GM18909 (cell line): ENCODE measurements around the gene ENPP4.
"Not testable (repeated sequence)": the region's sequence is repeated elsewhere in the genome, so short reads cannot be mapped to it uniquely, and the experiment has no call there.

ENCODE experiments used
- ATAC-seq: cut with Tn5 transposase; IDR thresholded peaks from one replicate; pipeline ENCODE4 v1.9.1; 2021; ENCODE audit warnings: mild to moderate bottlenecking; ENCODE audit not compliant: unreplicated experiment, poor library complexity

The ENPP4 gene

DNA sequence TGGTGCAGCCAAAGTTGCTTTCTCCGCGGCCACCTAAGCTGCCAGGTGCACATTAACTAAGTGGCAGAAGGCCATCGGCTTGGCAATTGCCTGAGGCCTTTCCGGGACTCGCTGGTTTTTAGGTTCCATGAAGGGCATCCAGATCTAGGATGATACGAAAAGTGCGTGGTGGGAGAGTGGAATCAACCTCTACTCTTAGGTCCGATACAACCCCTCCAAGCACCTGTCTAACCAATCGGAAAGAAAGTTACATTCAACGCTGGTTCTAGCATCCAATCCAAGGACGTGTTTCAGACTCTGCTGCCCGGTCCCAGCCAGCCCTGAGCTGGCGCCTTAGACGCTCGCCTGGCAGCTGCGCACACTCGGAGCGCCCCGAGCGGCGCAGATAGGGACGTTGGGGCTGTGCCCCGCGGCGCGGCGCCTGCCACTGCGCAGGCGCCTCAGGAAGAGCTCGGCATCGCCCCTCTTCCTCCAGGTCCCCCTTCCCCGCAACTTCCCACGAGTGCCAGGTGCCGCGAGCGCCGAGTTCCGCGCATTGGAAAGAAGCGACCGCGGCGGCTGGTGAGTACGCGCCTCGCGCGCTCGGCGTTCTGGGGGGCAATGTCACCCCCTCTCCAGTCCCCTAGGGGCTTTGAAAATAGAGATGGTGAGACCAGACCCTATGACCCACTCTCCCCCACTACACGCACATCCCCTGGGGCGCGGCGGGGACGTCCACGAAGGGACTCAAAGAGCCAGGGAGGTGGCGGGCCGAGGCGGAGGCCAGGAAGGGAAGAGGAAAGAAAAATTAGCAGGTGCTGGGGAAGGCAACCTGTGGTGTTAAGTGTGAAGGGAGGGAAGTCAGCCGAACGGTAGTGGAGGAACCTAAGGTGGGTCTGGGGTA, at the start of gene ENPP4:
ENPP4 (plus strand) TSS at position 361 of the 883 bp plus-strand sequence. CDS start 9,595 bp downstream, outside the sequence.
- peak; percentile 97 for ATAC-seq

DNA sequence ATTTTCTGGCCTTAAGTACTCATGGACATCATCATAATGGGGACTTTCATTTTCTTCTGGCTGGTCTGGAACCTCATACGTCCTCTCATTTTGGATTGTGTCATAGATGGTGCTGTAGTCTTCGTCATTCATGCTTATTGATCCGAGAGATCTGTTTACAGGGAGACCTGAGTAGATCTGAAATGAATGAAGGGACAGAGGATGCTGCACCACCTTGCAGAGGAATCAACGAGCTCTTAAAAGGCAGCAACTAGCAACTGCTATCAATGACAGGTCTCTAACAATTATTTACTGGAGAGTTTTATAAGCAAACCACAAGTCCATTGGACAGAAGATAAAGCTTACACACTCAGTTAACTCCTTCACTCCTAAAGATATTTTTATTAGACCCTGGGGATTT, 49.7 kb upstream of the ENPP4 start:
- ATAC-seq = no peak

DNA sequence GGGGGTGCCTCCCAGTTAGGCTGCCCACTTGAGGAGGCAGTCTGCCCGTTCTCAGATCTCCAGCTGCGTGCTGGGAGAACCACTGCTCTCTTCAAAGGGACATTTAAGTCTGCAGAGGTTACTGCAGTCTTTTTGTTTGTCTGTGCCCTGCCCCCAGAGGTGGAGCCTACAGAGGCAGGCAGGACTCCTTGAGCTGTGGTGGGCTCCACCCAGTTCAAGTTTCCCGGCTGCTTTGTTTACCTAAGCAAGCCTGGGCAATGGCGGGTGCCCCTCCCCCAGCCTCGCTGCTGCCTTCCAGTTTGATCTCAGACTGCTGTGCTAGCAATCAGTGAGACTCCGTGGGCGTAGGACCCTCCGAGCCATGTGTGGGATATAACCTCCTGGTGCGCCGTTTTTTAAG, 44.1 kb upstream of the ENPP4 start:
- not testable (repeated sequence) for ATAC-seq

DNA sequence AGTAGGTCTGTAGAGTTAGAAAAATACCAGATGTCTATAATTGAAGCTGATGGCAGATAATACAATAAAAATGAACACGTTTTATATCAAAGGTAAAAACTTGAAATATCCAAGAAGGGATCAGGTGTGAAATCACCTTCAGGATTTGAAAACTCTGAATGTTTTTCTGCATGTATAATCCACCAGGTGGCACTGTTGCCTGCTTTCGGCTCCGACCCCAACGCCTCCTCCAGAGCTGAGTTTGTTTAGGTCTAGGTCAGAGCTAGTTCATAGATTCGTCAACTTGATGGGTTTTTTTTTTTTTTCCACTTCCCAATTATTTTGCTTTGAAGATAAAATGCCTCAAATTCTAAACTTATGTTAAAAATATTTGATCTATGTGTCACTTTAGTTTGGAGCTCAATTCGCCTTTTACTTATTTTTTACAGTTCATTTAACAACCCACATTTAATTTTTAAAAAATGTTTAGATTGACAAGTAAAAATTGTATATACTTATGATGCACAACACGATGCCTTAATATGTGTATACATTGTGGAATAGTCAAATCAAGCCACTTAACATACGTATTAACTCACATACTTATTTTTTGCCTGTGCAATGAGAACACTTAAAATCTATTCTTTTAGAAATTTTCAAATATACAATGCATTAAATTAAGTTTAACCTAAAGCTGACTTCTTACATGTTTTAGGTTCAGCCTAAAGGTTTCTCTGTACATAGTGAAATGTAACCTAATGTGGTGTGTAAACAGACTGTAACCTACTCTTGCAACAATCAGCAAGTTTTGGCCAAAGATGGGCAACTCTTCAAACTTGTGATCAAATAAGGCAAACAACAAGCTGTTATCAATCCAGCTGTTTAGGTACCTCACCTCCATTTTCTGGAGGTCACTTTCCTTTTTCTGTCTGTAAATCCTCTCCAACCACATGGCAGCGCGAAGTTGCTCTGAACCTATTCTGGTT, 39.4 kb upstream of the ENPP4 start:
- ATAC-seq = peak; percentile 74

DNA sequence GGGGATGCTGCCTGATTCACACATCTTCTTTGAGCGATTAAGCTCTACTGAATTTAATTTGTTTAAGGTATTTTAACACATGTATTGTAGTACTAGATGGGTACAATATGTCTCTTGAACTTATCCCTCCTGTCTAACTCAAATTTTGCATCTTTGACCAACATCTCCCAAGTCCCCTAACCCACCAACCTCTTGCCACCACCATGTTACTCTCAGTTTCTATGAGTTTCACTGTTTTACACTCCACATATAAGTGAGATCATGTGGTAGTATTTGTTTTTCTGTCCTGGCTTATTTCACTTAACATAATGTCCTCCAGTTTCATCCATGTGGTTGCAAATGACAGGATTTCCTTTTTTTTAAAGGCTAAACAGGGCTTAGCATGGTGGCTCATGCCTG, 38.7 kb upstream of the ENPP4 start:
- no peak for ATAC-seq

DNA sequence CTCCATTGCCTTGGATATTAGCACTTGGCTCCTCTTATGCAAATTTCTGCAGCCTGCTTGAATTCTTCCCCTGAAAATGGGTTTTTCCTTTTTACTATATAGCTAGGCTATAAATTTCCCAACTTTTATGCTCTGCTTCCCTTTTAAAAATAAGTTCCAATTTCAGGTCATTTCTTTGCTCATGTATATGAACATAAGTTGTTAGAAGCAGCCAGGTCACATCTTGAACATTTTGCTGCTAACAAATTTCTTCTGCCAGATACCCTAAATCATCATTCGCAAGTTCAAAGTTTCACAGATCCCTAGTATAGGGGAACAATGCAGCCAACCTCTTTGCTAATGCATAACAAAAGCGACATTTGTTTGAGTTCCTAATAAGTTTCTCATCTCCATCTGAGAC, 34.5 kb upstream of the ENPP4 start:
- no peak for ATAC-seq

- ATAC-seq = no peak
Measured at GRCh38 chr6:46097366-46097765, 32.4 kb upstream of the ENPP4 start.

GRCh38 chr6:46098678-46099077, 31.1 kb upstream of the ENPP4 start:
- ATAC-seq = no peak

GRCh38 chr6:46099952-46100351, 29.8 kb upstream of the ENPP4 start:
- no peak for ATAC-seq

- no peak for ATAC-seq
Measured at GRCh38 chr6:46102123-46102522, 27.7 kb upstream of the ENPP4 start.

DNA sequence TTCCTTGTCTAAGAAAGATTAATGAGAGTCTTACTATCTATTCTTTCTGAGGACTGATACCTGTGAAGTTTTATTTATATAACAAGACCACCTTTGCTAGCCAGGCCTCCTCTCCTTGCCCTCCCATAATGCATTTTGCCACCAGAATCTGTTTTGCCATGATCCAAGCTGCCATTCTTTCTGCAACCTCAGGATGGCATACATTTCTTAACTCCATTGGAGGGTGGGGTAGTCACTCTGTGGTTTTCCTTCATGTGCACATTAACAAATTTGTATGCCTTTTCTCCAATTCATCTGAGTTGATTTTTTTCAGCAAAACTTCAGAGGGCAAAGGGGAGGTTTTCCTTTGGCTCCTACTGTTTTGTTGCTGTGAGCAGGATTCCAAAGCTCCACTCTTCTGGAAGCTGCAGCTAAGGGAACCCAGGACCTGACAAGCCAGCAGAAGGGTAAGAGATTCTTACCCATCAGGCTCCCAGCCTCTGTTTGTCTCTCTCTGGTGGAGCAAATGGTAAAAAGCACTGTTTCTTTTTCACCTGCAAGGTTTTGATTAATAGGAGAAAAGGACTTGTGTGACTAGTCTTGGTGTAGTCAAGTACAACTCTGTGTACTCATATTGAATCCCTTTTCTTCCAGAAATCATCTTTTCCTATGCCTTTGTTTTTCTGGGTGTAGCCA, 26.2 kb upstream of the ENPP4 start:
- ATAC-seq = peak; percentile 35

DNA sequence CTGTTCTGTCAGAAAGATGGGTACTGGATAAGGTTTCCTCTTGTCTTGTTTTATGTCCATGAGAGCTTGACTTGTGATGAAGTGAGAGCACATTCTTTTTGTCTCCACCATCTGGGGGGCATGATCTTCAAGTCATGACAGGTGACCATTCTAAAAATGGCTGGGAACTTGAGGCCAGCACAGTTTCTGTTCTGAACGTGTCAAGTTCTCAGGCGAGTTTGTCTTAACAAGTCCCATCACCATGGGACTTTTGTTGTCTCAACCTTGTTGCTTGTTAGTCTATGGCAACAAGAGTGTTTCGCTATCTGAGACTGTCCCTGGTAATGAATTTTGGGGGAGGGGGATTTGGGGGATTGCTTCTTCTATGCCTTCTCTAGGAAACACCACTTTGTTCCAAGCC, 25.6 kb upstream of the ENPP4 start:
- ATAC-seq = peak; percentile 76

GRCh38 chr6:46105568-46105967, 24.2 kb upstream of the ENPP4 start:
- no peak for ATAC-seq

DNA sequence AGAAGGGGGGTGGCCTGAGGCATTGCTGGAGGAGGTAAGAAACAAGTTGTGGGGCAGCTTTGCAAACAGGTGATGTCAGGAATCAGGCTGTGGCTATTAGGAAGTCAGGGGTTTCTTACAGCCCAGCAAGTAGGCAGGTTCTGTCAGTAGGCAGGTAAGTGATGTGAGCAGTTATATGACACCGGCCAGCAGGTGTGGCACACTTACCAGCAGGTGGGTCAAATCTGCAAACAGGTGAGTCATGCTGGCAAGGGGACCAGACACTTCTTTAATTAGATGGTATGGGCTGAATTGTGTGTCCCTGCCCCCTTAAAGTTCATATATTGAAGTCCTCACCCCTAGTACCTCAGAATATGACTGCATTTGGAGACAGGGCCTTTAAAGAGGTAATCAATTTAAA, 16.4 kb upstream of the ENPP4 start:
- no peak for ATAC-seq

DNA sequence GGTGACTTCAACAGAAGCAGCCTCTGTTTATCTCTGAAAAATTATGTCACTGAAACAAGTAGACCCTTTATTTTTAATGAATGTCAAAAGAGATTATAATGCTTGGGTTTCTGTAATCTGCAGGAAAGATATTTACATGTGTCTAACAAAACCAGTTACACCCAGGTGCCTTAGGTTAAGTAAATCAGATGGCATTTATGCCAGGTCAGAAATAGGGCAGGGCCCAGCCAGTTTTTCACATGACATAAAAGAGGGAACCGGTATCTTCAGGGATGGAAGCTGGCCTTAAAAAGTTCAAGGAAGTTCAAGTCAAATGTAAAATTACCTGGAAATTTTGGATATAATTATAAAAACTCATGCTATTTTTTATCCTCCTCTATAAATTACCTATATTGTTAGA, 14.2 kb upstream of the ENPP4 start:
- ATAC-seq = no peak

DNA sequence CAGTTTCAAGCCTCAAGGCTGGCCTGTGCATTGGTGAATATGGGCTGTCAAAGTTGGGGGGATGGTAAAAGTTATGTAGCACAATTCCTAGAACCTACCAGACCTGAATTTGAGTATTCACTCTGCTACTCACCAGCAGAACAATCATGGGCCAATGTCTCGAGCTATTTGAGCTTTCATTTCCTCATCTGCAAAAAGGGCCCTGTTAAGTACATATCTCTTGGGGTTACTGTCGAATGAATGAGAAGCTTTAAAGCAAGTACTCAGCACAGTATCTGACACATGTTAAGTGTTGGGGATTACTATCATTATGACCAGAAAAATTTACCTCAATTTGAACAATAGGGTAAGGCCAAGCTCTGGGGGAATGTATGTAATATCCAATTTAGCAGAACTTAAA, 13.5 kb upstream of the ENPP4 start:
- no peak for ATAC-seq

DNA sequence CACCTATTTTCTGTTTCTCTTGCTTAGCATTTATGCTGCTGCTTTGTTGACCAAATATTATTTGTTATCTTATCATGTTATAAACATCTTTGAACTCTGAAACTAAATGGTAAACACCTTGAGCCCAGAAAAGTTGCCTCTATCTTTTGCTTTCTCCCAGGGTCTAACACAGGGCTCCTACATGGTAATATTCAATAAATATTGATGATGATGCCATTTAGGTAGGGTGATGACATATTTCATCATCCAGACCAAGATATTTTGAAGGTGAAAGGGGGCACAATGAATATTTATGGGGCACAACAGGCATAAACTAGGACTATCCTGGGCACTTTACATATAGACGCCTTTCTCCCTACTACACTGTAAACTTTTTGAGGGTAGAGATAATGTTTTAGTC, 11.6 kb upstream of the ENPP4 start:
- no peak for ATAC-seq

DNA sequence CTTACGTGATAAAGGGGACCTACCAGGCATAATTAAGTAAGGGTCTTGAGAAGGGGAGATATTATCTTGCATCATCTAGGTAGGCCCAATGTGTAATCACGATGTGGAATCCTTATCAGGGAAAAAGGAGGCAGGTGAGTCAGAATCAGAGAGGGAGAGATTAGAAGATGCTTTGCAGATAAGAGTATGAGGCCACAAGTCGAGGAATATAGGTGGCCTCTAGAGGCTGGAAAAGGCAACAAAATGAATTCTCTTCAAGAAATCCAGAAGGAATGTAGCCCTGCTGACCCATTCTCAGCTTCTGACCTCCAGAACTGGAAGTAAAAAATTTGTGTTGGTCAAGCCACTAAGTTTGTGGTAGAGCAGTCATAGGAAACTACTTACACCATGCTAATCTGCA, 11.0 kb upstream of the ENPP4 start:
- no peak for ATAC-seq

DNA sequence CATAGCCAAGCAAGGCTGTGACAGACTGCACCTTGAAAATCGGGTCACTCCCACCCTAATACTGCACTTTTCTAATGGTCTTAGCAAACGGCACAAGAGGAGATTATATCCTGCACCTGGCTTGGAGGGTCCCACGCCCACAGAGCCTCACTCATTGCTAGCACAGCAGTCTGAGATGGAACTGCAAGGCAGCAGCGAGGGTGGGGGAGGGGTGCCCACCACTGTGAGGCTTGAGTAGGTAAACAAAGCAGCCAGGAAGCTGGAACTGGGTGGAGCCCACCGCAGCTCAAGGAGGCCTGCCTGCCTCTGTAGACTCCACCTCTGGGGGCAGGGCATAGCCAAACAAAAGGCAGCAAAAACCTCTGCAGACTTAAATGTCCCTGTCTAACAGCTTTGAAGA, 10.1 kb upstream of the ENPP4 start:
- not testable (repeated sequence) for ATAC-seq

DNA sequence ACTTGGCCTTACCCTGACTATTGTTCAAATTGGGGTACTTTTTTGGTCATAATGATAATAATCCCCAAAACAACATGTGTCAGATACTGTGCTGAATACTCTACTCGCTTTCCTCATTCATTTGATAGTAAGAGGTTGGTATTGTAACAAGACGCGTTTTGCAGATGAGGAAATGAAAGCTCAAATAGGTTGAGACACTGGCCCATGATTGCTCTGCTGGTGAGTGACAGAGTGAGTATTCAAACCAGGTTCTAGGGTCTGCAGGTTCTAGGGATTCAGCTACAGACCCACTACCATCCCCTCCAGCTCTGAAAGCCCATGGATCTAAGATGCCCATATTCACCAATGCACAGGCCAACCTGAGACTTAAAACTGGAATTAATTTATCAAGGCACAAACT, 1.3 kb upstream of the ENPP4 start:
- ATAC-seq = peak; percentile 40

- ATAC-seq = peak; percentile 11
Measured at GRCh38 chr6:46129291-46129628, 529 bp upstream of the ENPP4 start.
